ENCODE results near the gene BEGAIN.

BEGAIN gene

GRCh38 chr14:100534528-100535286 is 52.5 kb downstream of the BEGAIN start:
- Histone ChIP-seq H3K36me3 (ENCODE audit: control insufficient read depth, low read length) (no peaks in the 10 kb centered on the region), H3K79me2 (ENCODE audit: control insufficient read depth, low read length) (no peaks in the 10 kb centered on the region), H3K4me2 (ENCODE audit: low read length) (no peak overlapping the region), H3K9me2 (replicated peaks; ENCODE audit: control insufficient read depth, low read length) (no peaks in the 10 kb centered on the region), H3K4me1 (ENCODE audit: control insufficient read depth, low read length) (no peaks in the 10 kb centered on the region), H3F3A (ENCODE audit: control insufficient read depth, insufficient read depth) (no peaks in the 10 kb centered on the region), H3K27ac (ENCODE audit: low read depth, low read length) (no peak overlapping the region), H3K27me3 (ENCODE audit: control insufficient read depth, low read length) (no peaks in the 10 kb centered on the region), H3K9me3 (ENCODE audit: control insufficient read depth, insufficient read depth, low read length) (no peaks in the 10 kb centered on the region), H3K4me3 (ENCODE audit: low read length) (no peak overlapping the region), H4K20me1 (ENCODE audit: control insufficient read depth, insufficient read depth, low read depth, low read length) (no peaks in the 10 kb centered on the region)
- TF ChIP-seq CTCF (IDR thresholded peaks at IDR 0.05; ENCODE audit: low read depth, low read length, poor library complexity, severe bottlenecking) (no peak), EZH2phosphoT487 (IDR thresholded peaks at IDR 0.05; ENCODE audit: borderline replicate concordance, low read length) (no peak)

GRCh38 chr14:100533656-100534485 is 53.3 kb downstream of the BEGAIN start:
- no peak overlapping the region for H3K4me2 ChIP-seq (ENCODE audit: low read length)
- H3K4me3 ChIP-seq (ENCODE audit: low read length) = no peak overlapping the region
- H3K79me2 ChIP-seq (ENCODE audit: control insufficient read depth, low read length) = no peaks in the 10 kb centered on the region
- no peaks in the 10 kb centered on the region for H3K36me3 ChIP-seq (ENCODE audit: control insufficient read depth, low read length)
- no peaks in the 10 kb centered on the region for H3K4me1 ChIP-seq (ENCODE audit: control insufficient read depth, low read length)
- no peaks in the 10 kb centered on the region for H3K9me2 ChIP-seq (replicated peaks; ENCODE audit: control insufficient read depth, low read length)
- H4K20me1 ChIP-seq (ENCODE audit: control insufficient read depth, insufficient read depth, low read depth, low read length) = no peaks in the 10 kb centered on the region
- H3K27me3 ChIP-seq (ENCODE audit: control insufficient read depth, low read length) = no peaks in the 10 kb centered on the region
- H3F3A ChIP-seq (ENCODE audit: control insufficient read depth, insufficient read depth) = no peaks in the 10 kb centered on the region
- no peaks in the 10 kb centered on the region for H3K9me3 ChIP-seq (ENCODE audit: control insufficient read depth, insufficient read depth, low read length)
- H3K27ac ChIP-seq (ENCODE audit: low read depth, low read length) = no peak overlapping the region
- no peak for TF ChIP-seq CTCF (IDR thresholded peaks at IDR 0.05; ENCODE audit: low read depth, low read length, poor library complexity, severe bottlenecking)
- TF ChIP-seq EZH2phosphoT487 (IDR thresholded peaks at IDR 0.05; ENCODE audit: borderline replicate concordance, low read length) = no peak

- Histone ChIP-seq H3F3A (ENCODE audit: control insufficient read depth, insufficient read depth) (no peaks in the 10 kb centered on the region), H3K27me3 (ENCODE audit: control insufficient read depth, low read length) (no peaks in the 10 kb centered on the region), H3K9me2 (replicated peaks; ENCODE audit: control insufficient read depth, low read length) (no peaks in the 10 kb centered on the region), H3K36me3 (ENCODE audit: control insufficient read depth, low read length) (no peaks in the 10 kb centered on the region), H4K20me1 (ENCODE audit: control insufficient read depth, insufficient read depth, low read depth, low read length) (no peaks in the 10 kb centered on the region), H3K27ac (ENCODE audit: low read depth, low read length) (no peak overlapping the region), H3K9me3 (ENCODE audit: control insufficient read depth, insufficient read depth, low read length) (no peaks in the 10 kb centered on the region), H3K4me1 (ENCODE audit: control insufficient read depth, low read length) (no peaks in the 10 kb centered on the region), H3K79me2 (ENCODE audit: control insufficient read depth, low read length) (no peaks in the 10 kb centered on the region), H3K4me2 (ENCODE audit: low read length) (no peak overlapping the region), H3K4me3 (ENCODE audit: low read length) (no peak overlapping the region)
- TF ChIP-seq EZH2phosphoT487 (IDR thresholded peaks at IDR 0.05; ENCODE audit: borderline replicate concordance, low read length) = no peak
- TF ChIP-seq CTCF (IDR thresholded peaks at IDR 0.05; ENCODE audit: low read depth, low read length, poor library complexity, severe bottlenecking) = no peak
Observed at GRCh38 chr14:100532906-100533655, 54.1 kb downstream of the BEGAIN start.

All from DOHH2 (cell line).